ENCODE data around the gene CST8. TPM values are rescaled to one million over a fixed set of nuclear protein-coding genes. Genes with fewer than 3 reads are reported as not detected.

The CST8 gene
- total RNA-seq, 4 donors from 2014 or later = not detected

DNA sequence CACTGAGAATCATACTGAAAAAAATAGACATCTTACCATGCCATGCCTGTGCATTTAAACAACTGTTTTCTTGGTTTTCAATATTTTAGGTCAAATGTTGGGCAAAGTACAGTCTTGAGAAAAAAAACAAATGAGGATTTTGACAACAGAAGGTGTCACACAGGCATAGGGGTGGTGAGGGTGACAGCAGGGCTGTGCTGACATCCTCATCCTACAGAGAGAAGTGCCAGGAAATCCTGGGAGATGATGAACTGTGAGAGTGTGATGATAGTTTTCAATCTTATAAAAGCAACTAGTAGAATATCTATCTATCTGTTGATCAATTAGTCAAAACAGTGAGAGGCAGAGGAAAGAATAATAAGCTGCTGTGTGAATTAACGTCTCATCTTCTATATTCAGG is 23.9 kb downstream of the CST8 start:
- 39% methylated on average over 1 of the region's 1 CpG for WGBS
- Histone ChIP-seq H3K9me3 (no peaks in the 10 kb centered on the region), H3K4me1 (no peaks in the 10 kb centered on the region), H3K27ac (no peak overlapping the region), H3K27me3 (no peaks in the 10 kb centered on the region), H3K4me3 (no peak overlapping the region), H3K36me3 (no peaks in the 10 kb centered on the region)
- no peak for DNase-seq (ENCODE audit: low spot score in 2 of 2)
- TF ChIP-seq POLR2A (IDR thresholded peaks at IDR 0.05) = no peak
- no peak for TF ChIP-seq POLR2AphosphoS5 (IDR thresholded peaks at IDR 0.05)
- no peak for TF ChIP-seq EP300 (IDR thresholded peaks at IDR 0.05)

DNA sequence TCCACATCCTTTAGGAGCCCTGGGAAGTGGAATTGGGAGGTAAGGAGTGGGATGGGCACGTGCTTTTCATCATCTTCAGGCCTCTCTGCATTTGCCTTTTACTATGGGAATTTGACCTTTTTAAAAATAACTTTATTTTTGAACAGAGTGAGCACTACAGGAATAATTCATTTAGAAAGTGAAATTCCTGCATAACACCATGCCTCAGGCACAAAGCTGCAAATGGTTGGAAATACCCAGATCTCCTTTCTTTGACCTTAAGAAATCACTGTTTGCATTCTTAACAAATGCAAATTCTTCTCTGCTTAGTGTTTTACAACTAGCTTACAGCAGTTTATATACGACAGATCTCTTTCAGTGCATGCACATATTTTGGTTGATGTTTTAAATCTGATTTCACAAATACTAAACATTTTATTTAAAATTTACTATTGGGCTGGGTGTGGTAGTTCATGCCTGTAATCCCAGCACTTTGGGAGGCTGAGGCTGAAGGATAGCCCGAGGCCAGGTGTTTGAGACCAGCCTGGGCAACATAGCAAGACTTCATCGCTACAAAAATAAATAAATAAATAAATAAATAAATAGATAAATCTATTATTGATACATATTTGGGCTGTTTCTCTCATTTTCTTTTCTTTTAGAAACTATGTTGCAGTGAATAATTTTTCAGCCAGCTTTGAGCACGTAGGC is 24.5 kb downstream of the CST8 start:
- Histone ChIP-seq H3K4me3 (no peak overlapping the region), H3K27me3 (no peaks in the 10 kb centered on the region), H3K36me3 (no peaks in the 10 kb centered on the region), H3K4me1 (no peaks in the 10 kb centered on the region), H3K27ac (no peak overlapping the region), H3K9me3 (no peaks in the 10 kb centered on the region)
- TF ChIP-seq POLR2A (IDR thresholded peaks at IDR 0.05) (no peak), POLR2AphosphoS5 (IDR thresholded peaks at IDR 0.05) (no peak), EP300 (IDR thresholded peaks at IDR 0.05) (no peak)
- TF ChIP-seq, protein P1, sequence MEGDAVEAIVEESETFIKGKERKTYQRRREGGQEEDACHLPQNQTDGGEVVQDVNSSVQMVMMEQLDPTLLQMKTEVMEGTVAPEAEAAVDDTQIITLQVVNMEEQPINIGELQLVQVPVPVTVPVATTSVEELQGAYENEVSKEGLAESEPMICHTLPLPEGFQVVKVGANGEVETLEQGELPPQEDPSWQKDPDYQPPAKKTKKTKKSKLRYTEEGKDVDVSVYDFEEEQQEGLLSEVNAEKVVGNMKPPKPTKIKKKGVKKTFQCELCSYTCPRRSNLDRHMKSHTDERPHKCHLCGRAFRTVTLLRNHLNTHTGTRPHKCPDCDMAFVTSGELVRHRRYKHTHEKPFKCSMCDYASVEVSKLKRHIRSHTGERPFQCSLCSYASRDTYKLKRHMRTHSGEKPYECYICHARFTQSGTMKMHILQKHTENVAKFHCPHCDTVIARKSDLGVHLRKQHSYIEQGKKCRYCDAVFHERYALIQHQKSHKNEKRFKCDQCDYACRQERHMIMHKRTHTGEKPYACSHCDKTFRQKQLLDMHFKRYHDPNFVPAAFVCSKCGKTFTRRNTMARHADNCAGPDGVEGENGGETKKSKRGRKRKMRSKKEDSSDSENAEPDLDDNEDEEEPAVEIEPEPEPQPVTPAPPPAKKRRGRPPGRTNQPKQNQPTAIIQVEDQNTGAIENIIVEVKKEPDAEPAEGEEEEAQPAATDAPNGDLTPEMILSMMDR (IDR thresholded peaks at IDR 0.05) = no peak
- DNase-seq (ENCODE audit: low spot score in 2 of 2) = no peak
- 67% methylated on average over 5 of the region's 5 CpGs for WGBS

- 68% methylated on average over 4 of the region's 4 CpGs for WGBS
- Histone ChIP-seq H3K36me3 (no peaks in the 10 kb centered on the region), H3K27ac (no peak overlapping the region), H3K4me3 (no peak overlapping the region), H3K9me3 (no peaks in the 10 kb centered on the region), H3K4me1 (no peaks in the 10 kb centered on the region), H3K27me3 (no peaks in the 10 kb centered on the region)
- no peak for DNase-seq (ENCODE audit: low spot score in 2 of 2)
- TF ChIP-seq POLR2A (IDR thresholded peaks at IDR 0.05) (no peak), EP300 (IDR thresholded peaks at IDR 0.05) (no peak), POLR2AphosphoS5 (IDR thresholded peaks at IDR 0.05) (no peak)
- TF ChIP-seq, protein P1 (IDR thresholded peaks at IDR 0.05) = no peak
These were observed 26.8 kb downstream of the CST8 start for GRCh38 chr20:23517719-23518118.

DNA sequence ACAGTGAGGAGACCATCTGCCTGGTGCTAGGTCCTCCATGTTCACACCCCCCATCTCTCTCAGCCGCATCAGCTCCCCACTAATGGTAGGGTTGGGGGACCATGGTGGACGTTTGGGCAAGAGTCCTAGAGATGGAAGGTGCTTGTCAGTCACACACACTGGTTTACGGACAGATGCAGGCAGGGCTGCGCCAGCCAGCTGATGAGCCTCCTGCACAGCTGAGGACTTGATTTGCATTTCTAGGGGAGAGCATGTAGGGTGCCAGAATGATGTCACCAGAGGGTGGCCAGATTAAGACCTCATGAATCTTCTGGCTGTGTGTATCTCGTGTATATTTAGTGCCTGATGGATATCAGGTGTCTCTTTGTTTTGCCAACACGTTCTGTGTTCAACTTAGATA is 28.6 kb downstream of the CST8 start:
- H3K27ac ChIP-seq = no peak overlapping the region
- TF ChIP-seq POLR2A (IDR thresholded peaks at IDR 0.05) = no peak
- no peak for TF ChIP-seq POLR2AphosphoS5 (IDR thresholded peaks at IDR 0.05)
- TF ChIP-seq EP300 (IDR thresholded peaks at IDR 0.05) = no peak
- TF ChIP-seq, protein P1 (IDR thresholded peaks at IDR 0.05) = no peak
- no peaks in the 10 kb centered on the region for H3K27me3 ChIP-seq
- DNase-seq (ENCODE audit: low spot score in 2 of 2) = no peak
- H3K4me1 ChIP-seq = no peaks in the 10 kb centered on the region
- no peak overlapping the region for H3K4me3 ChIP-seq
- 66% methylated on average over 5 of the region's 6 CpGs for WGBS
- no peaks in the 10 kb centered on the region for H3K36me3 ChIP-seq
- H3K9me3 ChIP-seq = no peaks in the 10 kb centered on the region

DNA sequence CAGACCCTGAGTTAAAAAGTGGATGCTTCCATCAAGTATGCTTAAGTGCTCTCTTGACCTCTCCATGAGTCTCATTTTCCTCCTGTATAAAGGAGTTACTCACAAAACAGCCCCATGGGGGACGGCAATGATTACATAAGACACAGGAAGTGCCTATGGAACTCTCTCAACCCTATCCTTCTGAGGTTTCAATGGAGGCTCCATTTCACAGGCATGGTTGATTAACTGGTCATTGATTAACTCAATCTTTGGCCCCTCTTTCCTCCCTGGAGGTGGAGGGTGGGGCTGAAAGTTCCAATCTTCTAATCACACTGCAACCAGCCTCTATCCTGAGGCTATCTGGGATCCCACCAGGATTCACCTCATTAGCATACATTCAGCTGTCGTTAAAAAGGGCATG is 29.3 kb downstream of the CST8 start:
- no peak overlapping the region for H3K4me3 ChIP-seq
- H3K9me3 ChIP-seq = no peaks in the 10 kb centered on the region
- no peaks in the 10 kb centered on the region for H3K36me3 ChIP-seq
- H3K4me1 ChIP-seq = no peaks in the 10 kb centered on the region
- no peak for DNase-seq (ENCODE audit: low spot score in 2 of 2)
- 55% methylated on average over 2 of the region's 2 CpGs for WGBS
- no peak overlapping the region for H3K27ac ChIP-seq
- TF ChIP-seq POLR2A (IDR thresholded peaks at IDR 0.05) (no peak), EP300 (IDR thresholded peaks at IDR 0.05) (no peak), POLR2AphosphoS5 (IDR thresholded peaks at IDR 0.05) (no peak)
- TF ChIP-seq, protein P1 (IDR thresholded peaks at IDR 0.05) = no peak
- H3K27me3 ChIP-seq = no peaks in the 10 kb centered on the region
